H1 (cell line): Measurements from ENCODE around the gene MTX3. TPM values are rescaled to one million over a fixed set of nuclear protein-coding genes. Genes with fewer than 3 reads are reported as not detected.
A peak's percentile ranks its signal among the peaks of the same experiment; 100 is the strongest.

Source experiments
- CTCF ChIA-PET: fragments of 300-600 bp; sonication (Branson Sonifier 250); formaldehyde crosslinking; loops from one replicate; lab custom pipeline; 2021; ENCODE audit not compliant: partially characterized antibody; lab: Charles Lee
- POLR2A ChIA-PET: fragments of 300-600 bp; sonication (Branson Sonifier 250); formaldehyde crosslinking; loops from one replicate; lab custom pipeline; 2021; ENCODE audit warnings: inconsistent platforms; ENCODE audit not compliant: partially characterized antibody; lab: Charles Lee
- DNase-seq, 2 experiments: peaks; one replicate each; pipeline versions ENCODE4 v3.0.0 to v3.0.0-alpha.2; 2010 to 2022; ENCODE audit warnings: low spot score in 2 of 2, low read depth in 1 of 2, mixed read lengths in 1 of 2
- FAIRE-seq: peaks from 2 replicates; lab custom pipeline; 2011; peaks lifted over from hg19 to GRCh38; lab: Jason Lieb, UNC
- H2AFZ ChIP-seq: 2 replicates; pipeline ENCODE4 v1.8.1; 2012; ENCODE audit warnings: low read length, inconsistent platforms
- H2AK5ac ChIP-seq: 2 replicates; pipeline ENCODE4 v1.6.1; 2013; ENCODE audit warnings: low read depth, low read length
- H2BK120ac ChIP-seq: replicated peaks from 2 replicates; pipeline ENCODE3; 2013; ENCODE audit warnings: low read depth, low read length, inconsistent platforms
- H2BK12ac ChIP-seq: 2 replicates; pipeline ENCODE4 v1.6.1; 2013; ENCODE audit warnings: low read depth, low read length
- H2BK15ac ChIP-seq: 2 replicates; pipeline ENCODE4 v1.6.1; 2013; ENCODE audit warnings: low read length
- H2BK20ac ChIP-seq: 2 replicates; pipeline ENCODE4 v1.6.1; 2013; ENCODE audit warnings: low read length
- H2BK5ac ChIP-seq: 2 replicates; pipeline ENCODE4 v1.6.1; 2013; ENCODE audit warnings: low read depth, low read length
- H3K14ac ChIP-seq: 2 replicates; pipeline ENCODE4 v1.6.1; 2013; ENCODE audit warnings: inconsistent platforms; ENCODE audit not compliant: insufficient read length
- H3K18ac ChIP-seq: 2 replicates; pipeline ENCODE4 v1.6.1; 2013; ENCODE audit warnings: low read length; ENCODE audit errors: extremely low read depth
- H3K23ac ChIP-seq: 2 replicates; pipeline ENCODE4 v1.6.1; 2013; ENCODE audit warnings: inconsistent platforms; ENCODE audit not compliant: insufficient read length
- H3K23me2 ChIP-seq: 2 replicates; pipeline ENCODE4 v1.6.1; 2013; ENCODE audit warnings: low read depth, low read length
- H3K27ac ChIP-seq: 2 replicates; pipeline ENCODE4 v1.6.1; 2011; ENCODE audit warnings: low read depth, low read length, inconsistent platforms
- H3K27me3 ChIP-seq, 4 experiments: replicated peaks in 1 of 4; 1 replicate in 1 of 4; 2 replicates in 3 of 4; pipeline versions ENCODE4 v1.6.1 to v1.8.1; 2011 to 2013; ENCODE audit warnings: low read length in 3 of 4, mild to moderate bottlenecking in 3 of 4, inconsistent platforms in 2 of 4, mixed read lengths in 2 of 4, moderate library complexity in 1 of 4; ENCODE audit not compliant: control insufficient read depth in 3 of 4, insufficient read depth in 3 of 4; ENCODE audit errors: extremely low read depth in 1 of 4
- H3K36me3 ChIP-seq, 4 experiments: 2 replicates each; pipeline versions ENCODE4 v1.6.1 to v1.8.1; 2011 to 2013; ENCODE audit warnings: mild to moderate bottlenecking in 4 of 4, low read length in 3 of 4, moderate library complexity in 2 of 4, control low read depth in 1 of 4, inconsistent platforms in 1 of 4; ENCODE audit not compliant: insufficient read depth in 4 of 4, control insufficient read depth in 2 of 4
- H3K4ac ChIP-seq: replicated peaks from 2 replicates; pipeline ENCODE3; 2013; ENCODE audit warnings: low read length, low read depth, mixed read lengths, inconsistent platforms; ENCODE audit not compliant: insufficient read length
- H3K4me1 ChIP-seq, 4 experiments: replicated peaks in 1 of 4; 1 replicate in 1 of 4; 2 replicates in 3 of 4; pipeline versions ENCODE4 v1.6.1 to v1.8.1; 2011 to 2013; ENCODE audit warnings: low read length in 3 of 4, inconsistent platforms in 2 of 4, mixed read lengths in 1 of 4; ENCODE audit not compliant: insufficient read depth in 4 of 4, control insufficient read depth in 3 of 4
- H3K4me2 ChIP-seq, 2 experiments: 2 replicates each; pipeline versions ENCODE4 v1.6.1 to v1.8.1; 2011 to 2013; ENCODE audit warnings: low read depth in 2 of 2, low read length in 2 of 2, control low read depth in 1 of 2, inconsistent platforms in 1 of 2, mild to moderate bottlenecking in 1 of 2; ENCODE audit not compliant: insufficient read depth in 1 of 2
- H3K4me3 ChIP-seq, 4 experiments: fragments of 200-600, 300-600 bp in 1 of 4; sonication (generic), shearing (Covaris generic), sonication (Bioruptor Twin) in 1 of 4; 2 replicates each; pipeline versions ENCODE4 v1.5.1 to v1.8.1; 2011 to 2016; ENCODE audit warnings: low read length in 4 of 4, low read depth in 3 of 4, control low read depth in 2 of 4, inconsistent platforms in 2 of 4, mild to moderate bottlenecking in 2 of 4, mixed read lengths in 1 of 4, moderate library complexity in 1 of 4; ENCODE audit not compliant: insufficient read depth in 2 of 4; ENCODE audit errors: extremely low read depth in 1 of 4
- H3K56ac ChIP-seq: replicated peaks from 2 replicates; pipeline ENCODE3; 2013; ENCODE audit warnings: low read depth, mild to moderate bottlenecking, mixed read lengths, low read length, inconsistent platforms; ENCODE audit not compliant: insufficient read length
- H3K79me1 ChIP-seq: 2 replicates; pipeline ENCODE4 v1.6.1; 2013; ENCODE audit warnings: low read depth, low read length, control low read depth
- H3K79me2 ChIP-seq, 2 experiments: 2 replicates each; pipeline versions ENCODE4 v1.6.1 to v1.8.1; 2012 to 2013; ENCODE audit warnings: low read length in 2 of 2, mild to moderate bottlenecking in 2 of 2, inconsistent platforms in 1 of 2; ENCODE audit not compliant: insufficient read depth in 2 of 2, control insufficient read depth in 1 of 2
- H3K9ac ChIP-seq, 4 experiments: replicated peaks in 1 of 4; 1 replicate in 1 of 4; 2 replicates in 3 of 4; pipeline versions ENCODE4 v1.6.1 to v1.8.1; 2011 to 2013; ENCODE audit warnings: low read depth in 3 of 4, low read length in 3 of 4, control low read depth in 2 of 4, mild to moderate bottlenecking in 2 of 4, moderate library complexity in 2 of 4, inconsistent platforms in 1 of 4; ENCODE audit errors: extremely low read depth in 1 of 4
- H3K9me3 ChIP-seq, 2 experiments: 2 replicates each; pipeline versions ENCODE4 v1.6.1 to v1.8.1; 2012 to 2013; ENCODE audit warnings: mild to moderate bottlenecking in 2 of 2, moderate library complexity in 2 of 2, control low read depth in 1 of 2, inconsistent platforms in 1 of 2, low read depth in 1 of 2, low read length in 1 of 2, mixed read lengths in 1 of 2; ENCODE audit not compliant: insufficient read depth in 2 of 2
- H4K20me1 ChIP-seq, 2 experiments: replicated peaks in 1 of 2; 2 replicates each; pipeline versions ENCODE3 to v1.8.1; 2011 to 2013; ENCODE audit warnings: inconsistent platforms in 2 of 2, low read length in 2 of 2, mild to moderate bottlenecking in 1 of 2; ENCODE audit not compliant: insufficient read depth in 2 of 2, control insufficient read depth in 1 of 2
- H4K5ac ChIP-seq: 2 replicates; pipeline ENCODE4 v1.6.1; 2013; ENCODE audit warnings: low read length, low read depth, mixed read lengths, inconsistent platforms; ENCODE audit not compliant: insufficient read length
- H4K8ac ChIP-seq: 2 replicates; pipeline ENCODE4 v1.8.0; 2013; ENCODE audit warnings: mild to moderate bottlenecking, moderate library complexity, low read length, inconsistent platforms; ENCODE audit not compliant: insufficient read depth; ENCODE audit errors: extremely low read depth
- H4K91ac ChIP-seq: replicated peaks from 2 replicates; pipeline ENCODE3; 2013; ENCODE audit warnings: low read length, mixed read lengths, inconsistent platforms; ENCODE audit not compliant: insufficient read length
- BCL11A ChIP-seq, 2 experiments: IDR thresholded peaks; one replicate each; pipeline ENCODE4 v1.6.1; 2011; ENCODE audit warnings: low read depth in 2 of 2, low read length in 2 of 2, mild to moderate bottlenecking in 2 of 2
- CTBP2 ChIP-seq: IDR thresholded peaks from 2 replicates; pipeline ENCODE4 v1.7.0; 2011; ENCODE audit warnings: borderline replicate concordance, mild to moderate bottlenecking, moderate library complexity, mixed read lengths, low read length; ENCODE audit not compliant: insufficient read depth, insufficient read length
- E2F6 ChIP-seq: IDR thresholded peaks from 2 replicates; pipeline ENCODE4 v1.6.1; 2012; ENCODE audit warnings: inconsistent platforms
- KDM4A ChIP-seq: IDR thresholded peaks from one replicate; pipeline ENCODE4 v1.7.1; 2012; ENCODE audit warnings: low read depth, mild to moderate bottlenecking, moderate library complexity, low read length, inconsistent platforms; ENCODE audit not compliant: severe bottlenecking
- MAX ChIP-seq: IDR thresholded peaks from 2 replicates; pipeline ENCODE4 v1.6.1; 2012; ENCODE audit warnings: inconsistent platforms
- RFX5 ChIP-seq: IDR thresholded peaks from 2 replicates; pipeline ENCODE4 v1.6.1; 2011; ENCODE audit warnings: low read depth, low read length, improper control_type of control experiment, borderline replicate concordance
- RNF2 ChIP-seq: fragments of 200-900, 300-1000 bp; sonication (generic); IDR thresholded peaks from 2 replicates; pipeline ENCODE4 v1.7.1; 2016; ENCODE audit warnings: borderline replicate concordance, low read depth, mild to moderate bottlenecking, antibody characterized with exemption, low read length; ENCODE audit not compliant: poor library complexity, severe bottlenecking; ENCODE audit errors: missing control alignments
- RXRA ChIP-seq: IDR thresholded peaks from 2 replicates; pipeline ENCODE4 v1.6.1; 2011; ENCODE audit warnings: low read depth, mild to moderate bottlenecking, low read length, moderate library complexity; ENCODE audit not compliant: insufficient read depth
- SP4 ChIP-seq: IDR thresholded peaks from 2 replicates; pipeline ENCODE4 v1.6.1; 2012; ENCODE audit warnings: low read length, inconsistent platforms
- SUZ12 ChIP-seq: fragments of 200-600 bp; sonication (generic); IDR thresholded peaks from 2 replicates; pipeline ENCODE4 v1.6.1; 2012; ENCODE audit warnings: mild to moderate bottlenecking, inconsistent platforms, low read length, moderate library complexity, mixed read lengths
- TBP ChIP-seq: IDR thresholded peaks from 2 replicates; pipeline ENCODE4 v1.6.1; 2011; ENCODE audit warnings: low read depth, low read length, improper control_type of control experiment
- YY1 ChIP-seq: IDR thresholded peaks from 2 replicates; pipeline ENCODE4 v1.6.1; 2011; ENCODE audit warnings: low read depth, mild to moderate bottlenecking, low read length
- WGBS, 2 experiments: shearing (Covaris generic) in 1 of 2; methylation state at CpG; one replicate each; pipeline versions ENCODE4 v1.1.6 to v1.1.7; 2013 to 2015; ENCODE audit warnings: low lambda C conversion rate in 2 of 2, mixed read lengths in 2 of 2, inconsistent platforms in 1 of 2, low coverage in 1 of 2, missing lambda C conversion rate in 1 of 2; ENCODE audit not compliant: insufficient replicate concordance in 2 of 2, insufficient coverage in 1 of 2, insufficient read length in 1 of 2; ENCODE audit errors: extremely low coverage in 1 of 2, missing lambda C conversion rate in 1 of 2; 5-methylcytosine and 5-hydroxymethylcytosine counted together
- polyA plus RNA-seq, 7 experiments: library from polyadenylated mRNA; depleted of rRNA in 3 of 7; stranded (reverse) in 5 of 7; unstranded in 2 of 7; fragments of >200 nt in 5 of 7; fragments of 200-250 nt in 2 of 7; gene quantifications; 1 replicate in 5 of 7; 2 replicates in 1 of 7; 4 replicates in 1 of 7; pipeline versions ENCODE4 v1.2.1 to v1.2.3, GENCODE V29; 2011 to 2013; ENCODE audit warnings: missing spikeins in 2 of 7, mixed read lengths in 2 of 7
- total RNA-seq: library from RNA; stranded (reverse); fragmentation: NEBNext Ultra II Directional; extraction: Animal tissue kit (Norgen Biotek cat#: 25700); gene quantifications from 2 replicates; pipeline ENCODE4 v1.2.1, GENCODE V29; 2021

Gene MTX3
- total and polyA plus RNA-seq, 2 of the 8 experiments (the other 6 are each of a cell fraction or from before 2014, with no cell fraction given), result 9.4 to 28.8 TPM

GRCh38 chr5:80034559-80034958, 43.5 kb upstream of the MTX3 start:
- Histone ChIP-seq H4K5ac (no peak overlapping the region), H3K9ac (peak overlapping the region in 3 of 4 experiments; percentile 36 to 56 (median 53); a peak in 4 of 7 replicates), H4K91ac (no peak overlapping the region), H3K56ac (no peak overlapping the region), H3K4me1 (peaks cover 0 to 3% (median 1%) of the 10 kb centered on the region in 4 experiments; a peak in 3 of 7 replicates), H3K79me1 (no peaks in the 10 kb centered on the region), H3K27ac (no peak overlapping the region), H2AFZ (peak overlapping the region; percentile 99), H2BK5ac (no peak overlapping the region), H2BK12ac (no peak overlapping the region), H3K4me2 (peak overlapping the region; percentile 94 to 97), H2BK120ac (no peak overlapping the region), H3K23ac (no peak overlapping the region), H3K14ac (no peak overlapping the region), H2AK5ac (no peak overlapping the region), H3K36me3 (no peaks in the 10 kb centered on the region), H4K20me1 (no peaks in the 10 kb centered on the region), H3K79me2 (no peaks in the 10 kb centered on the region), H3K23me2 (no peaks in the 10 kb centered on the region; the same call in 1 of the 2 replicates), H2BK20ac (no peak overlapping the region), H2BK15ac (no peak overlapping the region), H3K18ac (peak overlapping the region; percentile 26; the same call in 1 of the 2 replicates), H3K4ac (no peak overlapping the region), H3K9me3 (no peaks in the 10 kb centered on the region), H4K8ac (no peak overlapping the region), H3K27me3 (peaks cover 4 to 32% (median 21%) of the 10 kb centered on the region in 4 experiments; a peak in 6 of 7 replicates), H3K4me3 (peak overlapping the region; percentile 80 to 92 (median 83))
- DNase-seq (no peak), FAIRE-seq (no peak)
- ChIA-PET CTCF (interaction anchor here (0.9 to 1.3 kb wide), 4 partner anchors 10 to 109 kb away, joined by 3 to 4 read pairs (median 3); no protein-coding TSS in a partner anchor), POLR2A (interaction anchor here (1.2 to 1.5 kb wide), 2 partner anchors 9 to 521 kb away, joined by 3 read pairs; partner anchors contain the start of gene HOMER1)
- 23% methylated on average over 8 of the region's 8 CpGs; no CpG with 5 or more reads in 1 of the 2 experiments for WGBS, 2 experiments
- TF ChIP-seq MAX (no peak), CTBP2 (no peak), SP4 (no peak), TBP (no peak), BCL11A (IDR thresholded peaks at IDR 0.05; ENCODE audit: low read depth in 2 of 2, low read length in 2 of 2) (no peak), RNF2 (no peak), YY1 (no peak), E2F6 (no peak), RFX5 (no peak), SUZ12 (no peak), RXRA (no peak), KDM4A (no peak)
